ENCODE measurements around the gene ARHGEF10L. TPM values are rescaled to one million over a fixed set of nuclear protein-coding genes. Genes with fewer than 3 reads are reported as not detected.
A peak's percentile ranks its signal among the peaks of the same experiment; 100 is the strongest.

Gene ARHGEF10L
- total RNA-seq, 1 donor from 2014 or later: 27.8 TPM

DNA sequence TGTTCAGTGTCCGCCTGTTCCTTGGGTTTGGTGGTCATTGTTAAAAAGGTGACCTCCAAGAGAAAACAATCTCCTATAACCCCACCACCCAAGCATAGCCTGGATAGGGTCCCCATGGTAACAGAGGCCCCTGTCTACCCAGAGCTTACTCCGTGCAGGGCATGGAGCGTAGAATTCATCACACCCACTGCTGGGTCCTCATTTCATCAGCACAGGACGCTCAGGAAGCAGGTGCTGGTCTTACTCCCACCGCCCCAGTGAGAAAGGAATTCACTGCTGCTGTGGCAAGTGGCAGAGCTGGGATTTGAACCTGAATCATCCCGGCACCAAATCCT, 37.0 kb downstream of the ARHGEF10L start:
- no peak for DNase-seq (ENCODE audit: low read depth)
- TF ChIP-seq, protein P1, sequence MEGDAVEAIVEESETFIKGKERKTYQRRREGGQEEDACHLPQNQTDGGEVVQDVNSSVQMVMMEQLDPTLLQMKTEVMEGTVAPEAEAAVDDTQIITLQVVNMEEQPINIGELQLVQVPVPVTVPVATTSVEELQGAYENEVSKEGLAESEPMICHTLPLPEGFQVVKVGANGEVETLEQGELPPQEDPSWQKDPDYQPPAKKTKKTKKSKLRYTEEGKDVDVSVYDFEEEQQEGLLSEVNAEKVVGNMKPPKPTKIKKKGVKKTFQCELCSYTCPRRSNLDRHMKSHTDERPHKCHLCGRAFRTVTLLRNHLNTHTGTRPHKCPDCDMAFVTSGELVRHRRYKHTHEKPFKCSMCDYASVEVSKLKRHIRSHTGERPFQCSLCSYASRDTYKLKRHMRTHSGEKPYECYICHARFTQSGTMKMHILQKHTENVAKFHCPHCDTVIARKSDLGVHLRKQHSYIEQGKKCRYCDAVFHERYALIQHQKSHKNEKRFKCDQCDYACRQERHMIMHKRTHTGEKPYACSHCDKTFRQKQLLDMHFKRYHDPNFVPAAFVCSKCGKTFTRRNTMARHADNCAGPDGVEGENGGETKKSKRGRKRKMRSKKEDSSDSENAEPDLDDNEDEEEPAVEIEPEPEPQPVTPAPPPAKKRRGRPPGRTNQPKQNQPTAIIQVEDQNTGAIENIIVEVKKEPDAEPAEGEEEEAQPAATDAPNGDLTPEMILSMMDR (conservative IDR thresholded peaks at IDR 0.05; ENCODE audit: low read depth, low read length): no peak
- H3K4me3 ChIP-seq (ENCODE audit: low read depth, low read length): no peak overlapping the region

DNA sequence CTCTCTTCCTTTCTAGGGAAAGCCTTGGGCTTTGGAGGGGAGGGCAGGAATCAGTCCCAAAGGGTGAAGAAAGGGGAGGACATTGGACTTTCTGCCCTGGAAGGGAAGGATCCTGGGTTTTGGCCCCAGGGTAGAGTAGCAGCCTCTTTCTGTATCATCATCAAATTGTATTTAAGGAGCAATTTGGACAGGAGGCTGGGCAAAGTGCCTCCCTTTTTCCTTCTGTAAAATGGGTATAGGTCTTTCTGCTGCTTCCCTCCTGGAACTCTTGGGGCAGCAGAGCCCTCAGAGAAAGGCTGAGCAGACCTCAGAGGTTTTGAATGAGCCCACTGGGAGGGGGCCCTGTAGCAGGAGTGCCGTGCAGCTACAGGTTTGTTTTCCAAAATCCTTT, 38.4 kb downstream of the ARHGEF10L start:
- TF ChIP-seq, protein P1 (conservative IDR thresholded peaks at IDR 0.05; ENCODE audit: low read depth, low read length): no peak
- no peak for DNase-seq (ENCODE audit: low read depth)
- H3K4me3 ChIP-seq (ENCODE audit: low read depth, low read length): no peak overlapping the region

DNA sequence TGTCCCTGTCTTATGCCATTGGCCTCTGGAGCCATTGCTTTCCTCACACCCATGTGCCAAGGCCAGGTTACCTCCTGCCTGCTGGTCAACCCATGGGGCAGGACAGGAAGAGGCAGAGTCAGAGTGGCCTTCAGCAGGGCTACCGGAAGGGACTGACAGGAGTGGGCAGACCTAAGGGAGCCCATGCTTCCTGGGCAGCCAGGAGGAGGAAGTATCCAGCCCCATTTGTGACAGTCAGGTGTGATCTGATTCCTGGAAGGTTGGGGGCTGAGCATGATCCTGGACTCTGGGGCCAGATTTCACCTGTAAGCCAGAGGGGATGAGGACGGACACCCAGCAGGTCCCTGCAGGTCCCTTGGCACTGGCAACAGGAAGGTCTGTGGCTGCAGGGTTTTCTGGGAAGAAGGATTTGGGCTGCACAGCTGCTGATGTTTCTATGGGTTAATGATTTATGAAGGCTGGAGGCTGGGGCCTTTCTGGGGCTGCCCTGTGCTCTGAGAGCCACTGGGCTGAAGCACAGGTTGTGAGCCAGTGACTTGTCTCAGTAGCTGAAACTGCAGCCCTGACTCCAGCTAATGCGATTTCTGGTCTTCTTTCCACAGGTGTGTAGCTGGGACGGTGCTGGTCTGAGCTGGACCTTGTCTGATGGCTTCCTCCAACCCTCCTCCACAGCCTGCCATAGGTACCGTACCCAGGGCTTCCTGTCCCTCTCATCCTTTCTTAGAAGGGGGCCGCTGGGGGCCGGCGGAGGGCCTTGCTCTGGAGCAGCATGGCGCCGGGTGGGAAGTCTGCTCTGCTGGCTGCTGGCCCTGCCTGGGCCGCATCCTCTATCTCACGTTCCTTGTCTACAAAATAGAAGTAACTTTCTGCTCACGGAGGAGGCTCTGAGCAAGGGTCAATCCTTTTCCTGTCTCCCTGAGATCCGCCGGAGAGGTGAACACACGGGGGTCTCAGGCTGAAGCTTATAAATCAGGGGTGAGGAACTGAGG, 40.7 kb downstream of the ARHGEF10L start:
- no peak for DNase-seq (ENCODE audit: low read depth)
- TF ChIP-seq, protein P1 (conservative IDR thresholded peaks at IDR 0.05; ENCODE audit: low read depth, low read length): no peak
- H3K4me3 ChIP-seq (ENCODE audit: low read depth, low read length): peak overlapping the region; percentile 67

DNA sequence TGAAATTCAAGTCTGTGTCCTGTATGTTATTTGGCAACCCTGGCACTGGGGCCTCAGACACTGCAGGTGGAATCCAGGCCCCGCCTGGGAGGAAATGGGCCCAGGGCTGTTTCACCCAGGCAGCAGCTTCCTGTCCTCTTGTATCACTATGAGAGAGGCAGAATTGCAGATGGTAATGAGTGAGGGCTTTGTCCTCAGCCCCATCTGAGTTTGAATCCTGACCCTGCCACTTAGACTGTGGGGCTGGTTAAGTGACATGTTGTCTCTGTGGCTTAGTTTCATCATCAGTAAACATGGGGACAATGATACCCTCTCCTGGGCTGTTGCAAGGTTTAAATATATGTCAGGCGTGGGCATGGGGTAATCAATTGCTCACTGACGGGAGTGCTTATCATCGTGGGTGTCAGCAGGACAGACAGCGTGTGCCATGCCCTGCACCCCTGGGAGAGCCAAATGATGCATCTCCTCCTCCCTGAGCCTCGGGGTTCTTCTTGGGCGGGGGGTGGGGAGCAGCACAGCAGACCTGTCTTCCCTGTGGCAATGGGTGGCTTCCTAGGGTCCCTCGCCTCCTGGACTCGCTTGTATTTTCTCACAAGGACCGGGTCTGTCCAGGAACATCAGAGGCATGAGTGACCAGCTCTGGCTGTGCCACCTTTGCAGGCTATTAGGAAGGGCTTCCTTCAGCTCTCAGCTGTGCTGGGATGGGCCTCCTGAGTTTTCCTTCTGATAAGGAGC, 42.1 kb downstream of the ARHGEF10L start:
- no peak for DNase-seq (ENCODE audit: low read depth)
- peak overlapping the region; percentile 67 for H3K4me3 ChIP-seq (ENCODE audit: low read depth, low read length)
- TF ChIP-seq, protein P1 (conservative IDR thresholded peaks at IDR 0.05; ENCODE audit: low read depth, low read length): no peak

DNA sequence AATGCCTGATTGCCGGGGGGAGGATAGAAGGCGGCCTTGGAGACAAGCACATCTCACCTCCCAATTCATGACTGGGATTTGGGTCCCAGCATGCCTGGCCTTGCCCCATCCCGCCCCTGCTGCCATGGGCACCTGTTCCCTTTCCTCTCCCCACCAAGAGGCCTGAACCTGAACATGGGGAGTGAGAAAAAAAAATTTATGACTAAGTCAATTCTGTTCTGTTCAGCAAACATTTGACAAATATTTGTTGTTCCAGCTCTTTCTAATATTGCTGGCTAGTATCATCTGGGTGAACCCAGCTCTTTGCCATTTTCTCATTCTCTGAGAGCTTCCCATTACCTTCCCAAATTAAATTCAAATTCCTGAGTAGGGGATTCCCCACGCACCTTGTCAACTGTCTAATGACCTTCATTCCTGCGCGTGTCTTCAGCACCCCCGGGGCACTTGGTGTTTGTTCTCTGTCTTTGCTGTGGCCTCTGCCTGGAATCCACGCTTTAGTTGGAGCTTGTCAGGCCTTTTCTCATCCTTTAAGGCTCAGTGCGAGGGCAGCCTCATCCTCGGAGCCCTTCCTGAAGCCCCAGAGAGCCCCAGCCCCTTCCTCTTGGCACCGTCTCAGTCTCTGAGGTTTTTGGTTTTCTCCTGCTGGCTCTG, 42.8 kb downstream of the ARHGEF10L start:
- TF ChIP-seq, protein P1 (conservative IDR thresholded peaks at IDR 0.05; ENCODE audit: low read depth, low read length): no peak
- no peak for DNase-seq (ENCODE audit: low read depth)

DNA sequence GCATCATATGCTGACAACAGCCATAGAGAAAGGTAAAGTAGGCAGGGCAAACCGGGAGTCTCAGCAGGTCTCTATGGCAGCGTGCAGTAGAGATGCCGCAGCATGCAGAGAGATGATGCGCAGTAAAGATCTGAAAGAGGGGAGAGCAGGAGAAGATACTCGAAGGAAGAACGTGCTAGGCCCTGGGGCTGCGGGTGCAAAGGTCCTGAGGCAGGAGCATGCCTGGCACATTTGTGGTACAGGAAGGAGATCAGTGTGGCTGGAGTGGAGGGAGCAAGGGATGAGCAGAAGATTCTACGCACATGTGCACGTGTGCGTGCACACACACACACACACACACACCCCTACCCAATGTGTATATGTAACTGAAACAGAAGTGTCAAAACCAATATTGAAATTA, 45.0 kb downstream of the ARHGEF10L start:
- H3K4me3 ChIP-seq (ENCODE audit: low read depth, low read length): no peak overlapping the region
- no peak for DNase-seq (ENCODE audit: low read depth)
- TF ChIP-seq, protein P1 (conservative IDR thresholded peaks at IDR 0.05; ENCODE audit: low read depth, low read length): no peak

More for the DNA sequence above, 42.8 kb downstream of the ARHGEF10L start:
- H3K4me3 ChIP-seq (ENCODE audit: low read depth, low read length): peak overlapping the region; percentile 67

Measured in epithelial cell of proximal tubule (primary cell).